ENCODE data around the gene PFKP.

DNA sequence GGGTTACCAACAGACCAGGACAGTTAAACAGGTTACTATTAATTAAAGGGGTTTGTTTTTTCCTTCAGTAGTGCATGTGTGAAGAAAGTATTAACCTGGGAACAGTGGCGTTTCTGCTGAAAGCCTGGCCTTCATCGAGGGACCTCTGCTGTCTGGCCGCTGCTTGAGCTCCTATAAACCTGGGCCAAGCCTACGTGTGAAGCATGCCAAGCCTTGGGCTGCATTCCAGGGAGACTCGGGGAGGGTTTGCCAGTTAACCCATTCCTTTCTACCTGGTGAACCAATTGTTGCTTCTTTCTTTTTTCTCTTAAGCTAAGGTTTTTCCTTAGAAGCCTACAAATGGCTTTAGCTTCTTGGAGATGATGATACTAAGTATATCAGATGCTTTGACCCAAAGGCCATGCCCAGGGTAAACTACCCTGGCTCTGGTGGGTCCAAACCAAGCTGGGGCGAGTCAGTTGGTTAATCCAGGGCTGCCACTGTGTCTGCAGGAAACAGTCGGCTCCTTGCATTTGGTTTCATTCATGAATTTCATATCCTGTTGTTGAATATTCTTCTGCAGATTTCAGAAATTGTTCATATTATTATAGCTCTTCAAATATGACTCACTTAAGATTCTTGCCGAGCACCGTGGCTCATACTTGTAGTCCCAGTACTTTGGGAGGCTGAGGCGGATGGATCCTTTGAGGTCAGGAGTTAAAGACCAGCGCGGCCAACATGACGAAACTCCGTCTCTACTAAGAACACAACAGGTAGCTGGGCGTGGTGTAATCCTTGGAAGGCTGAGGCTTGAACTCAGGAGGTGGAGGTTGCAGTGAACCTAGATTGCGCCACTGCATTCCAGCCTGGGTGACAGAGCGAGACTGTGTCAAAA lies 23.8 kb downstream of the PFKP start:
- TF ChIP-seq, protein P1, sequence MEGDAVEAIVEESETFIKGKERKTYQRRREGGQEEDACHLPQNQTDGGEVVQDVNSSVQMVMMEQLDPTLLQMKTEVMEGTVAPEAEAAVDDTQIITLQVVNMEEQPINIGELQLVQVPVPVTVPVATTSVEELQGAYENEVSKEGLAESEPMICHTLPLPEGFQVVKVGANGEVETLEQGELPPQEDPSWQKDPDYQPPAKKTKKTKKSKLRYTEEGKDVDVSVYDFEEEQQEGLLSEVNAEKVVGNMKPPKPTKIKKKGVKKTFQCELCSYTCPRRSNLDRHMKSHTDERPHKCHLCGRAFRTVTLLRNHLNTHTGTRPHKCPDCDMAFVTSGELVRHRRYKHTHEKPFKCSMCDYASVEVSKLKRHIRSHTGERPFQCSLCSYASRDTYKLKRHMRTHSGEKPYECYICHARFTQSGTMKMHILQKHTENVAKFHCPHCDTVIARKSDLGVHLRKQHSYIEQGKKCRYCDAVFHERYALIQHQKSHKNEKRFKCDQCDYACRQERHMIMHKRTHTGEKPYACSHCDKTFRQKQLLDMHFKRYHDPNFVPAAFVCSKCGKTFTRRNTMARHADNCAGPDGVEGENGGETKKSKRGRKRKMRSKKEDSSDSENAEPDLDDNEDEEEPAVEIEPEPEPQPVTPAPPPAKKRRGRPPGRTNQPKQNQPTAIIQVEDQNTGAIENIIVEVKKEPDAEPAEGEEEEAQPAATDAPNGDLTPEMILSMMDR (IDR thresholded peaks at IDR 0.05) = no peak
- no peak for TF ChIP-seq POLR2A (IDR thresholded peaks at IDR 0.05)

Measured in lower leg skin (tissue), 3 donors.